COLO829 (cell line): ENCODE measurements around the gene DSG2.

Source experiments
- DNase-seq: peaks from one replicate; pipeline ENCODE4 v3.0.0; 2012; ENCODE audit warnings: low spot score

Gene DSG2

GRCh38 chr18:31590570-31590969, 92.6 kb downstream of the DSG2 start:
- no peak for DNase-seq

DNA sequence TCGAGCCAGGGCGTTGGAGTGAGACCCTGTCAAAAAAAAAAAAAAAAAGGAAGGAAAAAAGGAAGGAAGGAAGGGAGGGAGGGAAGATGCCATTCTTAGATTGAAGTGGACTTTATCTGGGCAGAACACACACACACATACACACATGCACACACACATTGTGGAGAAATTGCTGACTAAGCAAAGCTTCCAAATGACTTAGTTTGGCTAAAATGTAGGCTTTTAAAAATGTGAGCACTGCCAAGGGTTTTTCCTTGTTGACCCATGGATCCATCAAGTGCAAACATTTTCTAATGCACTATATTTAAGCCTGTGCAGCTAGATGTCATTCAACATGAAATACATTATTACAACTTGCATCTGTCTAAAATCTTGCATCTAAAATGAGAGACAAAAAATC, 93.1 kb downstream of the DSG2 start:
- DNase-seq = no peak

GRCh38 chr18:31591628-31592027, 93.7 kb downstream of the DSG2 start, which contains the start of gene TTR:
Gene TTR (plus strand): TSS chr18:31591877. CDS start chr18:31591903, 26 bp downstream.
- no peak for DNase-seq

GRCh38 chr18:31592506-31593157, 94.7 kb downstream of the DSG2 start:
- DNase-seq = peak; percentile 57

GRCh38 chr18:31595121-31595771, 97.3 kb downstream of the DSG2 start:
- DNase-seq = no peak

GRCh38 chr18:31596081-31596872, 98.3 kb downstream of the DSG2 start:
- DNase-seq = peak; percentile 76

DNA sequence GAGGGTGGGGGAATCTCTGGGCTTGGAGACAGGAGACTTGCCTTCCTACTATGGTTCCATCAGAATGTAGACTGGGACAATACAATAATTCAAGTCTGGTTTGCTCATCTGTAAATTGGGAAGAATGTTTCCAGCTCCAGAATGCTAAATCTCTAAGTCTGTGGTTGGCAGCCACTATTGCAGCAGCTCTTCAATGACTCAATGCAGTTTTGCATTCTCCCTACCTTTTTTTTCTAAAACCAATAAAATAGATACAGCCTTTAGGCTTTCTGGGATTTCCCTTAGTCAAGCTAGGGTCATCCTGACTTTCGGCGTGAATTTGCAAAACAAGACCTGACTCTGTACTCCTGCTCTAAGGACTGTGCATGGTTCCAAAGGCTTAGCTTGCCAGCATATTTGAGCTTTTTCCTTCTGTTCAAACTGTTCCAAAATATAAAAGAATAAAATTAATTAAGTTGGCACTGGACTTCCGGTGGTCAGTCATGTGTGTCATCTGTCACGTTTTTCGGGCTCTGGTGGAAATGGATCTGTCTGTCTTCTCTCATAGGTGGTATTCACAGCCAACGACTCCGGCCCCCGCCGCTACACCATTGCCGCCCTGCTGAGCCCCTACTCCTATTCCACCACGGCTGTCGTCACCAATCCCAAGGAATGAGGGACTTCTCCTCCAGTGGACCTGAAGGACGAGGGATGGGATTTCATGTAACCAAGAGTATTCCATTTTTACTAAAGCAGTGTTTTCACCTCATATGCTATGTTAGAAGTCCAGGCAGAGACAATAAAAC, 100.2 kb downstream of the DSG2 start:
- no peak for DNase-seq
